Measurements from ENCODE around the gene BBS2.

DNA sequence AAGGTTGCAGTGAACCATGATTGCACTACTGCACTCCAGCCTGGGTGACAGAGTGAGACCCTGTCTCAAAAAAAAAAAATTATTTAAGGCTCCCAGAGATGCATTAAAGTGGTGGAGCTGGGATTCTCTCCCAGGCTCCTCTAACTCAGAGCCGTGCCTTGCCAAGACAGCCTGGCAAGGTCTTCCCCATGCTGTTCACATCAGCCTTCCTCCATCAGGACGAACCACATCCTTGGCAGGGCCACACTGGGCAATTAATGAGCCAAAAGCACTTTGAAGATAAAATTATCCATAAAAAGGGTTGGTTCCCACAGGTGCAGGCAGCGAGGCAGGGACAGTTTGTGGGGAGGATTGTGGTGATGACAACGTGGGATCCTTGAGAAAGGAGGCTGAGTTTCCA, 19.8 kb upstream of the BBS2 start:
- TF ChIP-seq EZH2 (IDR thresholded peaks at IDR 0.05; ENCODE audit: borderline replicate concordance, low read depth, low read length) (no peak), ZNF583 (CRISPR knock-in tag; IDR thresholded peaks at IDR 0.05) (no peak), ZNF232 (CRISPR knock-in tag; IDR thresholded peaks at IDR 0.05) (no peak), PHF8 (IDR thresholded peaks at IDR 0.05; ENCODE audit: borderline replicate concordance, low read length) (no peak), KAT7 (CRISPR knock-in tag; IDR thresholded peaks at IDR 0.05; ENCODE audit: borderline replicate concordance) (no peak), ARID1B (IDR thresholded peaks at IDR 0.05) (no peak), RBFOX2 (IDR thresholded peaks at IDR 0.05; ENCODE audit: low read depth, low read length) (no peak), FOXM1 (IDR thresholded peaks at IDR 0.05; ENCODE audit: low read depth) (no peak), FOXM1 (CRISPR knock-in tag; IDR thresholded peaks at IDR 0.05; ENCODE audit: low read depth) (no peak), NELFE (IDR thresholded peaks at IDR 0.05; ENCODE audit: insufficient read depth, insufficient read length) (no peak), JUND (IDR thresholded peaks at IDR 0.05; ENCODE audit: borderline replicate concordance, low read depth, low read length) (no peak), JUND (tag; IDR thresholded peaks at IDR 0.05; ENCODE audit: borderline replicate concordance, low read depth, low read length) (no peak), TEAD2 (tag; IDR thresholded peaks at IDR 0.05) (no peak)
- TF ChIP-seq, protein P1, sequence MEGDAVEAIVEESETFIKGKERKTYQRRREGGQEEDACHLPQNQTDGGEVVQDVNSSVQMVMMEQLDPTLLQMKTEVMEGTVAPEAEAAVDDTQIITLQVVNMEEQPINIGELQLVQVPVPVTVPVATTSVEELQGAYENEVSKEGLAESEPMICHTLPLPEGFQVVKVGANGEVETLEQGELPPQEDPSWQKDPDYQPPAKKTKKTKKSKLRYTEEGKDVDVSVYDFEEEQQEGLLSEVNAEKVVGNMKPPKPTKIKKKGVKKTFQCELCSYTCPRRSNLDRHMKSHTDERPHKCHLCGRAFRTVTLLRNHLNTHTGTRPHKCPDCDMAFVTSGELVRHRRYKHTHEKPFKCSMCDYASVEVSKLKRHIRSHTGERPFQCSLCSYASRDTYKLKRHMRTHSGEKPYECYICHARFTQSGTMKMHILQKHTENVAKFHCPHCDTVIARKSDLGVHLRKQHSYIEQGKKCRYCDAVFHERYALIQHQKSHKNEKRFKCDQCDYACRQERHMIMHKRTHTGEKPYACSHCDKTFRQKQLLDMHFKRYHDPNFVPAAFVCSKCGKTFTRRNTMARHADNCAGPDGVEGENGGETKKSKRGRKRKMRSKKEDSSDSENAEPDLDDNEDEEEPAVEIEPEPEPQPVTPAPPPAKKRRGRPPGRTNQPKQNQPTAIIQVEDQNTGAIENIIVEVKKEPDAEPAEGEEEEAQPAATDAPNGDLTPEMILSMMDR (IDR thresholded peaks at IDR 0.05 in 2 of 3, conservative IDR thresholded peaks at IDR 0.05 in 1 of 3; ENCODE audit: insufficient read depth in 2 of 3, low read depth in 1 of 3, low read length in 3 of 3), result no peak
- TF ChIP-seq, protein P2, sequence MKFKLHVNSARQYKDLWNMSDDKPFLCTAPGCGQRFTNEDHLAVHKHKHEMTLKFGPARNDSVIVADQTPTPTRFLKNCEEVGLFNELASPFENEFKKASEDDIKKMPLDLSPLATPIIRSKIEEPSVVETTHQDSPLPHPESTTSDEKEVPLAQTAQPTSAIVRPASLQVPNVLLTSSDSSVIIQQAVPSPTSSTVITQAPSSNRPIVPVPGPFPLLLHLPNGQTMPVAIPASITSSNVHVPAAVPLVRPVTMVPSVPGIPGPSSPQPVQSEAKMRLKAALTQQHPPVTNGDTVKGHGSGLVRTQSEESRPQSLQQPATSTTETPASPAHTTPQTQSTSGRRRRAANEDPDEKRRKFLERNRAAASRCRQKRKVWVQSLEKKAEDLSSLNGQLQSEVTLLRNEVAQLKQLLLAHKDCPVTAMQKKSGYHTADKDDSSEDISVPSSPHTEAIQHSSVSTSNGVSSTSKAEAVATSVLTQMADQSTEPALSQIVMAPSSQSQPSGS (CRISPR knock-in tag; IDR thresholded peaks at IDR 0.05), result no peak
- TF ChIP-seq, protein P3, sequence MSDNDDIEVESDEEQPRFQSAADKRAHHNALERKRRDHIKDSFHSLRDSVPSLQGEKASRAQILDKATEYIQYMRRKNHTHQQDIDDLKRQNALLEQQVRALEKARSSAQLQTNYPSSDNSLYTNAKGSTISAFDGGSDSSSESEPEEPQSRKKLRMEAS (CRISPR knock-in tag; IDR thresholded peaks at IDR 0.05), result no peak

Measured in K562 (cell line).